ENCODE measurements around the gene FAM163B. TPM values are rescaled to one million over a fixed set of nuclear protein-coding genes. Genes with fewer than 3 reads are reported as not detected.

Gene FAM163B
- total and polyA plus RNA-seq, 9 of the 15 experiments (the other 6 are each of a cell fraction or from before 2014, with no cell fraction given): not detected

- ChIA-PET CTCF (ENCODE audit: low intra/inter-chr PET ratio) (no interaction called here), POLR2A (no interaction called here)
- H3K27ac ChIP-seq (ENCODE audit: extremely low read depth, low read depth, low read length): no peak overlapping the region
- H2AFZ ChIP-seq (ENCODE audit: low read depth, low read length): no peak overlapping the region
- WGBS (ENCODE audit: insufficient coverage, low coverage, missing lambda C conversion rate): 4% methylated on average over 3 of the region's 32 CpGs
- no peak for DNase-seq (ENCODE audit: extremely low read depth in 1 of 4, low spot score in 3 of 4)
- peaks cover 5% of the 10 kb centered on the region for H3K9me1 ChIP-seq (ENCODE audit: control insufficient read depth, insufficient read depth, low read length)
- H3K4me2 ChIP-seq (ENCODE audit: insufficient read depth, low read length): no peak overlapping the region
- H3K9me3 ChIP-seq (replicated peaks; ENCODE audit: control insufficient read depth, insufficient read depth, low read depth, low read length): no peaks in the 10 kb centered on the region
- H3K4me3 ChIP-seq: no peak overlapping the region
- no peaks in the 10 kb centered on the region for H3K36me3 ChIP-seq (ENCODE audit: control insufficient read depth, insufficient read depth, low read length)
- no peak for FAIRE-seq
- no peaks in the 10 kb centered on the region for H3K79me2 ChIP-seq (ENCODE audit: control insufficient read depth, insufficient read depth, low read length)
- BruUV-seq (replicated peaks): no TSS peak
- no peak overlapping the region for H3K9ac ChIP-seq (ENCODE audit: insufficient read depth in 1 of 2, low read depth in 2 of 2, low read length in 2 of 2)
- peaks cover 7 to 26% of the 10 kb centered on the region in 2 experiments; a peak in 4 of 5 replicates for H3K4me1 ChIP-seq (replicated peaks in 1 of 2; ENCODE audit: control insufficient read depth in 2 of 2, insufficient read depth in 2 of 2, low read length in 2 of 2)
- no peaks in the 10 kb centered on the region for H4K20me1 ChIP-seq (replicated peaks; ENCODE audit: control insufficient read depth, insufficient read depth, low read length)
- in situ Hi-C loops (cut with MboI): no loop called here
- peaks cover 6 to 25% of the 10 kb centered on the region in 2 experiments; a peak in 3 of 5 replicates for H3K27me3 ChIP-seq (ENCODE audit: control insufficient read depth in 2 of 2, insufficient read depth in 2 of 2, low read length in 2 of 2)
- ATAC-seq: no peak
- intact Hi-C loops (cut with micrococcal nuclease): no loop called here
- TF ChIP-seq FOXK1 (CRISPR knock-in tag; IDR thresholded peaks at IDR 0.05; ENCODE audit: borderline replicate concordance) (no peak), RBM39 (optimal IDR thresholded peaks at IDR 0.05; ENCODE audit: low read depth, low read length) (no peak), ZNF740 (CRISPR knock-in tag; IDR thresholded peaks at IDR 0.05) (no peak), ZNF740 (tag; IDR thresholded peaks at IDR 0.05) (no peak), PREB (CRISPR knock-in tag; IDR thresholded peaks at IDR 0.05) (no peak), NR0B1 (IDR thresholded peaks at IDR 0.05; ENCODE audit: partially characterized antibody) (no peak), TAF15 (IDR thresholded peaks at IDR 0.05; ENCODE audit: low read depth, low read length) (no peak), ETV6 (IDR thresholded peaks at IDR 0.05; ENCODE audit: borderline replicate concordance in 1 of 2, low read depth in 2 of 2, low read length in 1 of 2) (no peak), ETV6 (CRISPR knock-in tag; IDR thresholded peaks at IDR 0.05; ENCODE audit: borderline replicate concordance) (no peak), HIVEP1 (CRISPR knock-in tag; IDR thresholded peaks at IDR 0.05) (no peak)
- TF ChIP-seq, protein P1, sequence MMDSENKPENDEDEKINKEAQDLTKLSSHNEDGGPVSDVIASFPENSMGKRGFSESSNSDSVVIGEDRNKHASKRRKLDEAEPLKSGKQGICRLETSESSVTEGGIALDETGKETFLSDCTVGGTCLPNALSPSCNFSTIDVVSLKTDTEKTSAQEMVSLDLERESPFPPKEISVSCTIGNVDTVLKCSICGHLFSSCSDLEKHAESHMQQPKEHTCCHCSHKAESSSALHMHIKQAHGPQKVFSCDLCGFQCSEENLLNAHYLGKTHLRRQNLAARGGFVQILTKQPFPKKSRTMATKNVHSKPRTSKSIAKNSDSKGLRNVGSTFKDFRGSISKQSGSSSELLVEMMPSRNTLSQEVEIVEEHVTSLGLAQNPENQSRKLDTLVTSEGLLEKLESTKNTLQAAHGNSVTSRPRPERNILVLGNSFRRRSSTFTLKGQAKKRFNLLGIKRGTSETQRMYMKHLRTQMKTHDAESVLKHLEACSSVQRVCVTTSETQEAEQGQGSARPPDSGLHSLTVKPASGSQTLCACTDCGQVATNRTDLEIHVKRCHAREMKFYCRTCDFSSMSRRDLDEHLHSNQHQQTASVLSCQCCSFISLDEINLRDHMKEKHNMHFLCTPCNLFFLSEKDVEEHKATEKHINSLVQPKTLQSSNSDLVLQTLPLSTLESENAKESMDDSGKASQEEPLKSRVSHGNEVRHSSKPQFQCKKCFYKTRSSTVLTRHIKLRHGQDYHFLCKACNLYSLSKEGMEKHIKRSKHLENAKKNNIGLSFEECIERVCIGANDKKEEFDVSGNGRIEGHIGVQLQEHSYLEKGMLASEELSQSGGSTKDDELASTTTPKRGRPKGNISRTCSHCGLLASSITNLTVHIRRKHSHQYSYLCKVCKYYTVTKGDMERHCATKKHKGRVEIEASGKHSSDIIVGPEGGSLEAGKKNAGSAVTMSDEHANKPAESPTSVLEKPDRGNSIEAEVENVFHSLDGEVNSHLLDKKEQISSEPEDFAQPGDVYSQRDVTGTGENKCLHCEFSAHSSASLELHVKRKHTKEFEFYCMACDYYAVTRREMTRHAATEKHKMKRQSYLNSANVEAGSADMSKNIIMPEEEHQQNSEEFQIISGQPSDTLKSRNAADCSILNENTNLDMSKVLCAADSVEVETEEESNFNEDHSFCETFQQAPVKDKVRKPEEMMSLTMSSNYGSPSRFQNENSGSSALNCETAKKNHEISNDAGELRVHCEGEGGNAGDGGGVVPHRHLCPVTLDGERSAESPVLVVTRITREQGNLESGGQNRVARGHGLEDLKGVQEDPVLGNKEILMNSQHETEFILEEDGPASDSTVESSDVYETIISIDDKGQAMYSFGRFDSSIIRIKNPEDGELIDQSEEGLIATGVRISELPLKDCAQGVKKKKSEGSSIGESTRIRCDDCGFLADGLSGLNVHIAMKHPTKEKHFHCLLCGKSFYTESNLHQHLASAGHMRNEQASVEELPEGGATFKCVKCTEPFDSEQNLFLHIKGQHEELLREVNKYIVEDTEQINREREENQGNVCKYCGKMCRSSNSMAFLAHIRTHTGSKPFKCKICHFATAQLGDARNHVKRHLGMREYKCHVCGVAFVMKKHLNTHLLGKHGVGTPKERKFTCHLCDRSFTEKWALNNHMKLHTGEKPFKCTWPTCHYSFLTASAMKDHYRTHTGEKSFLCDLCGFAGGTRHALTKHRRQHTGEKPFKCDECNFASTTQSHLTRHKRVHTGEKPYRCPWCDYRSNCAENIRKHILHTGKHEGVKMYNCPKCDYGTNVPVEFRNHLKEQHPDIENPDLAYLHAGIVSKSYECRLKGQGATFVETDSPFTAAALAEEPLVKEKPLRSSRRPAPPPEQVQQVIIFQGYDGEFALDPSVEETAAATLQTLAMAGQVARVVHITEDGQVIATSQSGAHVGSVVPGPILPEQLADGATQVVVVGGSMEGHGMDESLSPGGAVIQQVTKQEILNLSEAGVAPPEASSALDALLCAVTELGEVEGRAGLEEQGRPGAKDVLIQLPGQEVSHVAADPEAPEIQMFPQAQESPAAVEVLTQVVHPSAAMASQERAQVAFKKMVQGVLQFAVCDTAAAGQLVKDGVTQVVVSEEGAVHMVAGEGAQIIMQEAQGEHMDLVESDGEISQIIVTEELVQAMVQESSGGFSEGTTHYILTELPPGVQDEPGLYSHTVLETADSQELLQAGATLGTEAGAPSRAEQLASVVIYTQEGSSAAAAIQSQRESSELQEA (IDR thresholded peaks at IDR 0.05; ENCODE audit: low read depth): no peak
Observed at GRCh38 chr9:133561976-133562554, 47.1 kb downstream of the FAM163B start.

Data from K562 (cell line).